Neural crest cell (in vitro differentiated cells): ENCODE data around the gene SERAC1. TPM values are rescaled to one million over a fixed set of nuclear protein-coding genes. Genes with fewer than 3 reads are reported as not detected.

Experiments
- DNase-seq: peaks from one replicate; pipeline ENCODE4 v3.0.0; 2021; ENCODE audit warnings: low read depth, mixed read lengths, low spot score
- H3K27ac Mint-ChIP-seq: one replicate; pipeline ENCODE4 v1.8.0; 2021; ENCODE audit warnings: mild to moderate bottlenecking, mixed read lengths; ENCODE audit not compliant: unreplicated experiment
- H3K27me3 Mint-ChIP-seq: 2 replicates; pipeline ENCODE4 v1.8.0; 2021; ENCODE audit warnings: low read depth, mild to moderate bottlenecking, mixed read lengths
- H3K36me3 Mint-ChIP-seq: 2 replicates; pipeline ENCODE4 v1.8.0; 2021; ENCODE audit warnings: low read depth, mild to moderate bottlenecking, mixed read lengths
- H3K4me1 Mint-ChIP-seq: 2 replicates; pipeline ENCODE4 v1.8.0; 2021; ENCODE audit warnings: mixed read lengths
- H3K4me3 Mint-ChIP-seq: one replicate; pipeline ENCODE4 v1.8.0; 2021; ENCODE audit warnings: mild to moderate bottlenecking, mixed read lengths
- H3K9me3 Mint-ChIP-seq: 2 replicates; pipeline ENCODE4 v1.8.0; 2021; ENCODE audit warnings: mixed read lengths
- CTCF ChIP-seq: fragments of 200-600 bp; sonication (generic); conservative IDR thresholded peaks from 2 replicates; pipeline ENCODE4 v1.5.0; 2021; ENCODE audit warnings: antibody characterized with exemption, mild to moderate bottlenecking
- total RNA-seq: library from RNA; stranded (reverse); gene quantifications from 2 replicates; pipeline ENCODE4 v1.2.1, GENCODE V29; 2021

SERAC1 gene
- total RNA-seq, 1 donor from 2014 or later, result 11.3 TPM

DNA sequence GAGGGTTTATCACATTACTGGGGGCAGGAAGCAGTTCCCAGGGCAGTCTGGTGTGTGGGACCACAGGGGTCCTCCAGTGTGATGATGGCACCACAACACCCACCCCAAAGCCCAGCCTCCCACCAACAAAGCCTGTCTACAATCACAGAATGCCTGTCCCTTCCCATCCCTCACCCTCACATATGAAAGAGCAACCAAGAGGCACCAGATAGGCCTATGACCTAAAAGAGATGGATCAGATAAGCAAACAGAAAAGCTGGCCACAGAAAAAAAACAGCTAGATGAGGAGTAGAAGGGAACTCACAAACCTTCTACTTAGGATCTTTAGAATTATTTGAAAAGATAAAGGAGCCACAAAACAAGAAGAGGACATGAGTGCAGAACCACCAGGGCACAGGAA is 54.3 kb downstream of the SERAC1 start:
- H3K36me3 Mint-ChIP-seq, result peaks cover 30% of the 10 kb centered on the region
- no peaks in the 10 kb centered on the region for H3K27me3 Mint-ChIP-seq
- no peak overlapping the region for H3K27ac Mint-ChIP-seq
- no peak for DNase-seq
- no peak for TF ChIP-seq CTCF
- H3K4me1 Mint-ChIP-seq, result peaks cover 2% of the 10 kb centered on the region
- no peak overlapping the region for H3K4me3 Mint-ChIP-seq
- no peaks in the 10 kb centered on the region for H3K9me3 Mint-ChIP-seq

GRCh38 chr6:158111987-158112386 is 56.1 kb downstream of the SERAC1 start:
- Mint-ChIP-seq H3K27me3 (no peaks in the 10 kb centered on the region), H3K4me3 (no peak overlapping the region), H3K36me3 (peaks cover 23% of the 10 kb centered on the region), H3K9me3 (no peaks in the 10 kb centered on the region), H3K27ac (no peak overlapping the region), H3K4me1 (no peaks in the 10 kb centered on the region)
- no peak for TF ChIP-seq CTCF
- DNase-seq, result no peak

DNA sequence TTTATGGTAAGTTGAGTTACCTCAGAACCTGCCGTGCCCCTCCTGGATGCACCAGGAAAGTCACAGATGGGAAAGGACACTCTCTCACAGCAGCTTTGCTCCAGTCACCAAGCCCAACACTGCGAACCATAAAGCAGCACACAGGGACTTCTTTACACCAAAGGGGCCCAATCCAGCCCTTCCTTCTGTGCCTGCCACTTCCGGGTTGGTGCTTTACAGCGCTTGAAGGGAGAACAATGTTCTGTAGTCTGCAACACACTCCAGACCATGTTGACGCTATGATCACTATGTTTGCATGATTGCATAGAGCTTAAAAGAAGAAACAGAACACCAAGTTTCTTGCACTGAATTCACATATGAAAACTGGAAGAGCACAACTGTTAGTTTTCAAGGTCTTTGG is 57.1 kb downstream of the SERAC1 start:
- Mint-ChIP-seq H3K36me3 (peaks cover 23% of the 10 kb centered on the region), H3K27me3 (no peaks in the 10 kb centered on the region), H3K9me3 (no peaks in the 10 kb centered on the region), H3K4me3 (no peak overlapping the region), H3K4me1 (no peaks in the 10 kb centered on the region), H3K27ac (no peak overlapping the region)
- no peak for TF ChIP-seq CTCF
- no peak for DNase-seq

- H3K4me1 Mint-ChIP-seq, result no peaks in the 10 kb centered on the region
- no peaks in the 10 kb centered on the region for H3K9me3 Mint-ChIP-seq
- H3K27me3 Mint-ChIP-seq, result no peaks in the 10 kb centered on the region
- peaks cover 25% of the 10 kb centered on the region for H3K36me3 Mint-ChIP-seq
- TF ChIP-seq CTCF, result no peak
- no peak for DNase-seq
- H3K27ac Mint-ChIP-seq, result no peak overlapping the region
- H3K4me3 Mint-ChIP-seq, result no peak overlapping the region
Observed at GRCh38 chr6:158109748-158110147, 58.3 kb downstream of the SERAC1 start.

GRCh38 chr6:158104696-158105095 is 63.4 kb downstream of the SERAC1 start:
- H3K27me3 Mint-ChIP-seq, result no peaks in the 10 kb centered on the region
- H3K9me3 Mint-ChIP-seq, result peaks cover 4% of the 10 kb centered on the region
- no peak overlapping the region for H3K27ac Mint-ChIP-seq
- peaks cover 13% of the 10 kb centered on the region for H3K36me3 Mint-ChIP-seq
- no peaks in the 10 kb centered on the region for H3K4me1 Mint-ChIP-seq
- TF ChIP-seq CTCF, result no peak
- no peak overlapping the region for H3K4me3 Mint-ChIP-seq
- no peak for DNase-seq

DNA sequence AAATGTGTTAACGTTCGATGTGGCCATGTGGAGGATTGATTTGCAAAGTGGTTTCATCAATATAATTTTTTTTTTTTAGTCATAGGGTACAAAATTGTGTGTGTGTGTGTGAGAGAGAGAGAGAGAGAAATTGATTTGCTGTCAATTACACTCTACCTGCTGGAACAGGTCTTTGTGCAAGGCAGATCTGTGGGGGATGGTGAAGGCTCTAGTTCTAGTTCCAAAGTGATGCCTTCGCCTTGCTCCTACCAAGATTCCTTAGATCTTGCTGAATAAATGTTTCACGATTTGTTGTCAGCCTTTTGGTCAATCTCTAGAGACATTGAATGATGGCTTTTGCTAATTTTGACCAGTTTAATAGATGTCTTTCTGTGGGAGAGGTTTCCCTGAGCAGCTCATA is 64.8 kb downstream of the SERAC1 start:
- Mint-ChIP-seq H3K4me3 (no peak overlapping the region), H3K9me3 (peaks cover 4% of the 10 kb centered on the region), H3K36me3 (peaks cover 8% of the 10 kb centered on the region), H3K27ac (no peak overlapping the region), H3K4me1 (no peaks in the 10 kb centered on the region), H3K27me3 (no peaks in the 10 kb centered on the region)
- no peak for TF ChIP-seq CTCF
- no peak for DNase-seq
